ENCODE data around the gene DUSP11.
A peak's percentile ranks its signal among the peaks of the same experiment; 100 is the strongest.

- TF ChIP-seq CTCF (IDR thresholded peaks at IDR 0.05) (no peak), POLR2A (IDR thresholded peaks at IDR 0.05) (peak; percentile 60 to 91)
Observed at GRCh38 chr2:73828818-73829570, 49.1 kb upstream of the DUSP11 start, which contains the start of gene STAMBP.

Measured in uterus (tissue), 2 donors.